CD4-positive, alpha-beta T cell treated with Interleukin-17A for 1 hour (primary cell): ENCODE data around the gene ANKRD22.

ENCODE experiments used
- DNase-seq: peaks from one replicate; pipeline ENCODE4 v3.0.0-alpha.2; 2020

Gene ANKRD22

GRCh38 chr10:88835096-88835909 lies 16.3 kb downstream of the ANKRD22 start:
- DNase-seq: peak; percentile 89

GRCh38 chr10:88833723-88834122 lies 17.9 kb downstream of the ANKRD22 start:
- no peak for DNase-seq

GRCh38 chr10:88833156-88833555 lies 18.5 kb downstream of the ANKRD22 start:
- no peak for DNase-seq

GRCh38 chr10:88832376-88832775 lies 19.3 kb downstream of the ANKRD22 start:
- DNase-seq: no peak

GRCh38 chr10:88831709-88832108 lies 19.9 kb downstream of the ANKRD22 start:
- peak; percentile 73 for DNase-seq

GRCh38 chr10:88830643-88831268 lies 20.9 kb downstream of the ANKRD22 start:
- peak; percentile 13 for DNase-seq

- DNase-seq: no peak
Observed at GRCh38 chr10:88828310-88828709, 23.3 kb downstream of the ANKRD22 start.

GRCh38 chr10:88827671-88828070 lies 24.0 kb downstream of the ANKRD22 start:
- no peak for DNase-seq

- no peak for DNase-seq
Observed at GRCh38 chr10:88826388-88826787, 25.3 kb downstream of the ANKRD22 start.

- DNase-seq: peak; percentile 29
Observed at GRCh38 chr10:88820748-88821401, 30.8 kb downstream of the ANKRD22 start.

GRCh38 chr10:88819290-88819689 lies 32.4 kb downstream of the ANKRD22 start:
- no peak for DNase-seq

GRCh38 chr10:88813200-88813599 lies 38.4 kb downstream of the ANKRD22 start:
- DNase-seq: no peak

GRCh38 chr10:88810196-88810961 lies 41.3 kb downstream of the ANKRD22 start:
- peak; percentile 70 for DNase-seq

- DNase-seq: no peak
Observed at GRCh38 chr10:88809621-88810020, 42.0 kb downstream of the ANKRD22 start.

GRCh38 chr10:88805924-88806323 lies 45.7 kb downstream of the ANKRD22 start:
- no peak for DNase-seq

- no peak for DNase-seq
Observed at GRCh38 chr10:88805361-88805760, 46.3 kb downstream of the ANKRD22 start.

GRCh38 chr10:88804083-88804812 lies 47.4 kb downstream of the ANKRD22 start:
- no peak for DNase-seq

- no peak for DNase-seq
Observed at GRCh38 chr10:88803641-88804040, 48.0 kb downstream of the ANKRD22 start.

GRCh38 chr10:88802523-88803285 lies 48.9 kb downstream of the ANKRD22 start, which contains the start of gene LIPM:
Gene LIPM (plus strand): TSS chr10:88802730. CDS start chr10:88802897, 167 bp downstream.
- no peak for DNase-seq

- DNase-seq: no peak
Observed at GRCh38 chr10:88800152-88801125, 51.2 kb downstream of the ANKRD22 start.
